Spinal cord (tissue), 10 donors: ENCODE data around the gene PLB1. TPM values are rescaled to one million over a fixed set of nuclear protein-coding genes. Genes with fewer than 3 reads are reported as not detected.

Experiments
- DNase-seq, 6 donors: peaks; one replicate each; pipeline versions ENCODE4 v3.0.0 to v3.0.0-alpha.2; 2013 to 2015; ENCODE audit warnings: low spot score in 6 of 6, low read depth in 4 of 6
- H3K27ac ChIP-seq: one replicate; pipeline ENCODE4 v1.5.1; 2013; ENCODE audit warnings: low read depth, low read length, control low read depth
- H3K27me3 ChIP-seq: one replicate; pipeline ENCODE4 v1.6.1; 2013; ENCODE audit warnings: low read length; ENCODE audit not compliant: control insufficient read depth, insufficient read depth
- H3K36me3 ChIP-seq: one replicate; pipeline ENCODE4 v1.6.1; 2013; ENCODE audit warnings: low read length; ENCODE audit not compliant: control insufficient read depth, insufficient read depth
- H3K4me1 ChIP-seq: one replicate; pipeline ENCODE4 v1.6.1; 2013; ENCODE audit warnings: low read length; ENCODE audit not compliant: control insufficient read depth, insufficient read depth
- H3K4me3 ChIP-seq: one replicate; pipeline ENCODE4 v1.5.1; 2013; ENCODE audit warnings: low read depth, low read length, control low read depth
- H3K9me3 ChIP-seq: one replicate; pipeline ENCODE4 v1.6.1; 2013; ENCODE audit warnings: low read length; ENCODE audit not compliant: control insufficient read depth, insufficient read depth
- WGBS: methylation state at CpG from one replicate; pipeline ENCODE4 v1.1.5; 2013; ENCODE audit warnings: missing lambda C conversion rate; ENCODE audit not compliant: insufficient coverage; 5-methylcytosine and 5-hydroxymethylcytosine counted together
- polyA plus RNA-seq, 2 donors: library from polyadenylated mRNA; unstranded; fragments of 120-200 nt; gene quantifications; one replicate each; pipeline ENCODE4 v1.2.1, GENCODE V29; 2013; ENCODE audit not compliant: insufficient read length in 2 of 2
- total RNA-seq, 2 donors: library from RNA; depleted of rRNA in 1 of 2; stranded (reverse); fragments of 120-200 nt in 1 of 2; fragments of >200 nt in 1 of 2; gene quantifications; one replicate each; pipeline versions ENCODE4 v1.2.3 to v1.2.4, GENCODE V29; 2013 to 2014
- donor health status: healthy.

PLB1 gene
- total and polyA plus RNA-seq, 4 donors: 5.5 to 11.2 (median 10.6) TPM

GRCh38 chr2:28626376-28626775 is 130.5 kb downstream of the PLB1 start:
- peaks cover 14% of the 10 kb centered on the region for H3K4me1 ChIP-seq
- WGBS: 89% methylated on average over 5 of the region's 5 CpGs

GRCh38 chr2:28626891-28627421 is 131.1 kb downstream of the PLB1 start:
- H3K27me3 ChIP-seq: no peaks in the 10 kb centered on the region
- no peak overlapping the region for H3K4me3 ChIP-seq
- no peaks in the 10 kb centered on the region for H3K9me3 ChIP-seq
- peaks cover 12% of the 10 kb centered on the region for H3K4me1 ChIP-seq
- WGBS: 84% methylated on average over 5 of the region's 7 CpGs
- no peak overlapping the region for H3K27ac ChIP-seq
- H3K36me3 ChIP-seq: peaks cover 3% of the 10 kb centered on the region
- DNase-seq: no peak

More at GRCh38 chr2:28626376-28626775, 130.5 kb downstream of the PLB1 start:
- Histone ChIP-seq H3K9me3 (no peaks in the 10 kb centered on the region), H3K27ac (no peak overlapping the region), H3K4me3 (no peak overlapping the region), H3K27me3 (no peaks in the 10 kb centered on the region), H3K36me3 (peaks cover 3% of the 10 kb centered on the region)
- no peak for DNase-seq

GRCh38 chr2:28627722-28628480 is 132.0 kb downstream of the PLB1 start:
- peaks cover 12% of the 10 kb centered on the region for H3K4me1 ChIP-seq
- no peaks in the 10 kb centered on the region for H3K9me3 ChIP-seq
- no peaks in the 10 kb centered on the region for H3K27me3 ChIP-seq
- peaks cover 3% of the 10 kb centered on the region for H3K36me3 ChIP-seq
- WGBS: 95% methylated on average over 4 of the region's 5 CpGs
- DNase-seq: no peak
- no peak overlapping the region for H3K27ac ChIP-seq
- no peak overlapping the region for H3K4me3 ChIP-seq

GRCh38 chr2:28628506-28628905 is 132.6 kb downstream of the PLB1 start:
- Histone ChIP-seq H3K27ac (no peak overlapping the region), H3K9me3 (no peaks in the 10 kb centered on the region), H3K27me3 (no peaks in the 10 kb centered on the region), H3K4me3 (no peak overlapping the region), H3K36me3 (peaks cover 3% of the 10 kb centered on the region), H3K4me1 (peaks cover 12% of the 10 kb centered on the region)
- no peak for DNase-seq
- WGBS: 95% methylated on average over 6 of the region's 8 CpGs

- no peak for DNase-seq
- H3K36me3 ChIP-seq: peaks cover 3% of the 10 kb centered on the region
- H3K27me3 ChIP-seq: no peaks in the 10 kb centered on the region
- H3K4me3 ChIP-seq: no peak overlapping the region
- WGBS: 100% methylated on average over 2 of the region's 5 CpGs
- peaks cover 12% of the 10 kb centered on the region for H3K4me1 ChIP-seq
- H3K27ac ChIP-seq: no peak overlapping the region
- H3K9me3 ChIP-seq: no peaks in the 10 kb centered on the region
Measured at GRCh38 chr2:28628987-28629386, 133.1 kb downstream of the PLB1 start.

GRCh38 chr2:28629910-28630309 is 134.1 kb downstream of the PLB1 start:
- no peak for DNase-seq

GRCh38 chr2:28630341-28630740 is 134.5 kb downstream of the PLB1 start:
- WGBS: 100% methylated on average over 2 of the region's 3 CpGs
- H3K9me3 ChIP-seq: no peaks in the 10 kb centered on the region
- no peak overlapping the region for H3K4me3 ChIP-seq
- H3K27ac ChIP-seq: no peak overlapping the region
- H3K27me3 ChIP-seq: no peaks in the 10 kb centered on the region
- peaks cover 5% of the 10 kb centered on the region for H3K4me1 ChIP-seq
- H3K36me3 ChIP-seq: peaks cover 3% of the 10 kb centered on the region
- DNase-seq: no peak

More at GRCh38 chr2:28629910-28630309, 134.1 kb downstream of the PLB1 start:
- Histone ChIP-seq H3K27ac (no peak overlapping the region), H3K27me3 (no peaks in the 10 kb centered on the region), H3K4me3 (no peak overlapping the region), H3K4me1 (peaks cover 9% of the 10 kb centered on the region), H3K36me3 (peaks cover 3% of the 10 kb centered on the region), H3K9me3 (no peaks in the 10 kb centered on the region)
- 83% methylated on average over 4 of the region's 7 CpGs for WGBS

GRCh38 chr2:28631514-28632206 is 135.8 kb downstream of the PLB1 start:
- 100% methylated on average over 3 of the region's 11 CpGs for WGBS
- Histone ChIP-seq H3K4me1 (no peaks in the 10 kb centered on the region), H3K27me3 (no peaks in the 10 kb centered on the region), H3K27ac (no peak overlapping the region), H3K9me3 (no peaks in the 10 kb centered on the region), H3K36me3 (peaks cover 3% of the 10 kb centered on the region), H3K4me3 (no peak overlapping the region)
- DNase-seq: no peak

GRCh38 chr2:28632791-28633190 is 136.9 kb downstream of the PLB1 start:
- Histone ChIP-seq H3K9me3 (no peaks in the 10 kb centered on the region), H3K4me1 (no peaks in the 10 kb centered on the region), H3K36me3 (peaks cover 3% of the 10 kb centered on the region), H3K27me3 (no peaks in the 10 kb centered on the region), H3K4me3 (no peak overlapping the region), H3K27ac (no peak overlapping the region)
- DNase-seq: no peak
- WGBS: 97% methylated on average over 4 of the region's 6 CpGs
